ENCODE data around the gene PATE3. TPM values are rescaled to one million over a fixed set of nuclear protein-coding genes. Genes with fewer than 3 reads are reported as not detected.

Gene PATE3
- polyA plus RNA-seq, 1 donor (not counting 4 experiments of a cell fraction or from before 2014, with no cell fraction given) = not detected

DNA sequence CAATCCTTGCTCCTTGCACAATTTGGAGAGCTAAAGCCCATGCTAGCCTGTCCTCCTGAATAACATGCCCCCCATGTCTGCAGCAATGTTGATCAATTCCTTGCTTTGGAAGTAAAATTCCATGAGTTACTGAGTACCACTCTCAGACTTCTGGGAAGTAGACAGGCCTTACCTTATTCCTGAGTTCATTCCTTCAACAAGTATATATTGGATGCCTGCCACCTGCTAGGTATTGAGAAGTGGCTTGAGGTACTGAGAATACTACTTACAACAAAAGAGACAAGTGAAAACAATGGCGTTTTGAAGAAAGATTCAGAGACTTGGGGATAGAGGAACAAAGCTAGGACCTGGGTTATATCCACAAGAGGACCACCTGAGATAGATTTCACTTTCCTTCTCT lies 21.7 kb upstream of the PATE3 start:
- no peak for FAIRE-seq
- no peaks in the 10 kb centered on the region for H3K9me1 ChIP-seq (ENCODE audit: control insufficient read depth, extremely low read depth, insufficient read depth, low read length)
- no peaks in the 10 kb centered on the region for H3K4me1 ChIP-seq (ENCODE audit: control insufficient read depth, extremely low read depth, insufficient read depth, low read length)
- no peak overlapping the region for H3K4me2 ChIP-seq (ENCODE audit: control insufficient read depth, extremely low read depth, insufficient read depth, low read depth, low read length)
- no peaks in the 10 kb centered on the region for H3K79me2 ChIP-seq (ENCODE audit: control insufficient read depth, insufficient read depth, low read length)
- no peak overlapping the region for H2AFZ ChIP-seq (ENCODE audit: control insufficient read depth, low read length)
- no peak for TF ChIP-seq EZH2 (IDR thresholded peaks at IDR 0.05; ENCODE audit: low read length)
- TF ChIP-seq, protein P1, sequence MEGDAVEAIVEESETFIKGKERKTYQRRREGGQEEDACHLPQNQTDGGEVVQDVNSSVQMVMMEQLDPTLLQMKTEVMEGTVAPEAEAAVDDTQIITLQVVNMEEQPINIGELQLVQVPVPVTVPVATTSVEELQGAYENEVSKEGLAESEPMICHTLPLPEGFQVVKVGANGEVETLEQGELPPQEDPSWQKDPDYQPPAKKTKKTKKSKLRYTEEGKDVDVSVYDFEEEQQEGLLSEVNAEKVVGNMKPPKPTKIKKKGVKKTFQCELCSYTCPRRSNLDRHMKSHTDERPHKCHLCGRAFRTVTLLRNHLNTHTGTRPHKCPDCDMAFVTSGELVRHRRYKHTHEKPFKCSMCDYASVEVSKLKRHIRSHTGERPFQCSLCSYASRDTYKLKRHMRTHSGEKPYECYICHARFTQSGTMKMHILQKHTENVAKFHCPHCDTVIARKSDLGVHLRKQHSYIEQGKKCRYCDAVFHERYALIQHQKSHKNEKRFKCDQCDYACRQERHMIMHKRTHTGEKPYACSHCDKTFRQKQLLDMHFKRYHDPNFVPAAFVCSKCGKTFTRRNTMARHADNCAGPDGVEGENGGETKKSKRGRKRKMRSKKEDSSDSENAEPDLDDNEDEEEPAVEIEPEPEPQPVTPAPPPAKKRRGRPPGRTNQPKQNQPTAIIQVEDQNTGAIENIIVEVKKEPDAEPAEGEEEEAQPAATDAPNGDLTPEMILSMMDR (optimal IDR thresholded peaks at IDR 0.05 in 1 of 3, IDR thresholded peaks at IDR 0.05 in 1 of 3, conservative IDR thresholded peaks at IDR 0.05 in 1 of 3; ENCODE audit: extremely low read depth in 1 of 3, insufficient read depth in 2 of 3, low read length in 3 of 3) = no peak
- H3K27ac ChIP-seq (ENCODE audit: control insufficient read depth, insufficient read depth, low read length) = no peak overlapping the region
- H3K27me3 ChIP-seq (ENCODE audit: control insufficient read depth, extremely low read depth, insufficient read depth, low read length) = no peaks in the 10 kb centered on the region
- H3K4me3 ChIP-seq (ENCODE audit: control insufficient read depth in 2 of 3, extremely low read depth in 1 of 3, insufficient read depth in 2 of 3, low read depth in 1 of 3, low read length in 3 of 3) = no peak overlapping the region
- dilution Hi-C loops (cut with MboI; ENCODE audit: extremely low pct_ligation_motif_present, low sequenced_read_pairs) = no loop called here
- H4K20me1 ChIP-seq (ENCODE audit: control insufficient read depth, extremely low read depth, insufficient read depth, low read length) = no peaks in the 10 kb centered on the region
- no peak for DNase-seq (ENCODE audit: low read depth, low spot score)
- no peaks in the 10 kb centered on the region for H3K36me3 ChIP-seq (ENCODE audit: control insufficient read depth in 2 of 2, extremely low read depth in 1 of 2, insufficient read depth in 2 of 2, low read length in 2 of 2)
- no peaks in the 10 kb centered on the region for H3K9me3 ChIP-seq (ENCODE audit: control insufficient read depth, low read depth, low read length)
- no peak overlapping the region for H3K9ac ChIP-seq (ENCODE audit: control insufficient read depth, extremely low read depth, insufficient read depth, low read length)

DNA sequence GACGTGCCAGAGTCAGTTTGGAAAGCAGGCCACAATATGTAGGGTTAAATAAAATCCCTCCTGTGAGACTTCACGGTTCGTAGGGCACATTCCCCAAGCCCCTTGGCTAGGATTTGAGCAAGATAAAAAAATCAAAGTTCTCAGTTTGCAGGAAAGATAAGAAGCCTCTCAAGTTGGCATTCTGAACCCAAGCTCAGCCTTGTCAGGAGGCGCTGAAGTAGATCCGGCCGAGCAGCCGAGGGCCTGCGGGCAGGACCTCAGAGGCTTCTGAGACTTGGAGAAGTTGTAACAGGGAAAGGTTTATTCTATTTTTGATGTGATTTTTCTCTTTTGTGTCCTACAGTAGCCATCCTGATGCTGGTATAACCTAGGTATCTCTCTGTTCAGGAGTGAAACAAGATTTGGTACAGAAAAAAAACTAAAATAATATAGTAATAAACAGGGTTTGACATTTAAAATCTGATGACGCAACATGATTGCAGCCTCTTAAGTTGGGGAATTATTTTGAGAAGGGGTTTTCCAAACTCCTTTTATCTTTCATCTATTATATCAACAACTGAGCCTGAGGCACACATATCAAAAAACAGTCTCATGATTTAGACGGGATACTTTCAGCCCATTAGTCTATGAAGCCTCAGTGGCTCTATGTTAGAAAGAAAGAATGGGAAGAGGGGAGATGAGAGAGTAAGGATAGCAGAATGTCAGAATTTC lies 19.4 kb upstream of the PATE3 start:
- dilution Hi-C loops (cut with MboI; ENCODE audit: extremely low pct_ligation_motif_present, low sequenced_read_pairs) = no loop called here
- H3K27ac ChIP-seq (ENCODE audit: control insufficient read depth, insufficient read depth, low read length) = no peak overlapping the region
- no peaks in the 10 kb centered on the region for H3K9me3 ChIP-seq (ENCODE audit: control insufficient read depth, low read depth, low read length)
- peaks cover 4% of the 10 kb centered on the region for H3K4me1 ChIP-seq (ENCODE audit: control insufficient read depth, extremely low read depth, insufficient read depth, low read length)
- H3K27me3 ChIP-seq (ENCODE audit: control insufficient read depth, extremely low read depth, insufficient read depth, low read length) = no peaks in the 10 kb centered on the region
- no peaks in the 10 kb centered on the region for H3K36me3 ChIP-seq (ENCODE audit: control insufficient read depth in 2 of 2, extremely low read depth in 1 of 2, insufficient read depth in 2 of 2, low read length in 2 of 2)
- H2AFZ ChIP-seq (ENCODE audit: control insufficient read depth, low read length) = no peak overlapping the region
- no peaks in the 10 kb centered on the region for H3K9me1 ChIP-seq (ENCODE audit: control insufficient read depth, extremely low read depth, insufficient read depth, low read length)
- H4K20me1 ChIP-seq (ENCODE audit: control insufficient read depth, extremely low read depth, insufficient read depth, low read length) = no peaks in the 10 kb centered on the region
- no peaks in the 10 kb centered on the region for H3K79me2 ChIP-seq (ENCODE audit: control insufficient read depth, insufficient read depth, low read length)
- TF ChIP-seq, protein P1 (optimal IDR thresholded peaks at IDR 0.05 in 1 of 3, IDR thresholded peaks at IDR 0.05 in 1 of 3, conservative IDR thresholded peaks at IDR 0.05 in 1 of 3; ENCODE audit: extremely low read depth in 1 of 3, insufficient read depth in 2 of 3, low read length in 3 of 3) = no peak
- TF ChIP-seq EZH2 (IDR thresholded peaks at IDR 0.05; ENCODE audit: low read length) = no peak
- no peak overlapping the region for H3K4me3 ChIP-seq (ENCODE audit: control insufficient read depth in 2 of 3, extremely low read depth in 1 of 3, insufficient read depth in 2 of 3, low read depth in 1 of 3, low read length in 3 of 3)
- no peak for FAIRE-seq
- no peak overlapping the region for H3K4me2 ChIP-seq (ENCODE audit: control insufficient read depth, extremely low read depth, insufficient read depth, low read depth, low read length)
- DNase-seq (ENCODE audit: low read depth, low spot score) = no peak
- H3K9ac ChIP-seq (ENCODE audit: control insufficient read depth, extremely low read depth, insufficient read depth, low read length) = no peak overlapping the region

Measured in keratinocyte (primary cell).